NT2/D1 (cell line): Measurements from ENCODE around the gene CAMTA1.

Experiments used
- DNase-seq: peaks from one replicate; pipeline ENCODE4 v3.0.0-alpha.2; 2011; ENCODE audit warnings: low read depth, low spot score
- H3K27me3 ChIP-seq: 2 replicates; pipeline ENCODE4 v1.6.0; 2011; ENCODE audit warnings: mild to moderate bottlenecking; ENCODE audit not compliant: insufficient read length, insufficient read depth
- H3K36me3 ChIP-seq: 2 replicates; pipeline ENCODE4 v1.6.1; 2011; ENCODE audit warnings: mild to moderate bottlenecking, low read length, mixed read lengths; ENCODE audit not compliant: insufficient read depth, insufficient read length
- H3K4me1 ChIP-seq: 2 replicates; pipeline ENCODE4 v1.5.1; 2011; ENCODE audit not compliant: insufficient read depth, insufficient read length
- H3K4me3 ChIP-seq: 2 replicates; pipeline ENCODE4 v1.5.1; 2011; ENCODE audit warnings: low read depth; ENCODE audit not compliant: insufficient read length
- H3K9ac ChIP-seq: 2 replicates; pipeline ENCODE4 v1.6.0; 2011; ENCODE audit warnings: low read depth; ENCODE audit not compliant: insufficient read length
- H3K9me3 ChIP-seq: 2 replicates; pipeline ENCODE4 v1.5.1; 2011; ENCODE audit warnings: mild to moderate bottlenecking, low read length; ENCODE audit not compliant: insufficient read depth
- SUZ12 ChIP-seq: IDR thresholded peaks from 2 replicates; pipeline ENCODE4 v1.6.1; 2011; ENCODE audit not compliant: insufficient read length, insufficient read depth; ENCODE audit errors: extremely low read depth
- YY1 ChIP-seq: IDR thresholded peaks from 2 replicates; pipeline ENCODE4 v1.6.1; 2011; ENCODE audit not compliant: insufficient read length, insufficient read depth
- ZNF274 ChIP-seq: IDR thresholded peaks from 2 replicates; pipeline ENCODE4 v1.6.1; 2011; ENCODE audit warnings: mild to moderate bottlenecking, low read depth, low read length

CAMTA1 gene

DNA sequence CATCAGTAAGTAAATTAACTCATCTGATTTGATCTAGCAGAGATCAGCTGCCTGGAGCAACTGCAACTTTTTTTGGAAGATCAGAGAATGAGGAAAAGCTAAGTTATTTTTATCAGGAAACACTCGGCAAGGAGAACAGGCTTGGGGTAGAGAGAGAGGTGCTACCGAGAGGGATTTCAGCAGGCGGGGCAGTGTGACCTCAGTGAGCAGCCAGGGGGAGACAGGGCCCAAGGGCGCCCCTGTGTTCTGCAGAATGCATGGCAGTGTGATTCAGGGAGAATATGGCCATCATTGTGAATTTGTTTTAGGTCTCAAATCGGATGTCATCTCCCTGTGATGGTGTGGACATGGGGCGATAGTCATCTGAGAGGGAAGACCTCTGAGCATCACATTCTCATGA, 501.8 kb downstream of the CAMTA1 start:
- Histone ChIP-seq H3K9me3 (no peaks in the 10 kb centered on the region), H3K36me3 (no peaks in the 10 kb centered on the region), H3K4me3 (no peak overlapping the region), H3K9ac (no peak overlapping the region), H3K4me1 (no peaks in the 10 kb centered on the region), H3K27me3 (no peaks in the 10 kb centered on the region)
- DNase-seq: no peak
- TF ChIP-seq ZNF274 (no peak), YY1 (no peak), SUZ12 (no peak)

DNA sequence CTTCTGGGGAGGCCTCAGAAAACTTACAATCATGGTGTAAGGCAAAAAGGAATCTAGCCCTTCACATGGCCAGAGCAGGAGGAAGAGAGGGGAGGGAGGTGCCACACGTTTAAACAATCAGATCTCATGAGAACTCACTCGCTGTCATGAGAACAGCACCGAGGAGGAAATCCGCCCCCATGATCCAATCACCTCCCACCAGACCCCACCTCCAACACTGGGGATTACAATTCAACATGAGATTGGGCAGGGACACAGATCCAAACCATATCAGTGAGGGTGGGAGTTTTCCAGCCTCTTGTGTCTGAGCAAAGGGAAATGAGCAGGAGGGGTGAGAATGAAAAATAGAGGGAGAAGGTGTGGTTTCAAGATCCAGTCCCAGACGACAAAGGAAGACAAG, 503.7 kb downstream of the CAMTA1 start:
- H3K4me1 ChIP-seq: peaks cover 1% of the 10 kb centered on the region
- DNase-seq: no peak
- no peak overlapping the region for H3K4me3 ChIP-seq
- H3K36me3 ChIP-seq: no peaks in the 10 kb centered on the region
- H3K9me3 ChIP-seq: no peaks in the 10 kb centered on the region
- H3K9ac ChIP-seq: no peak overlapping the region
- H3K27me3 ChIP-seq: no peaks in the 10 kb centered on the region
- no peak for TF ChIP-seq YY1
- no peak for TF ChIP-seq SUZ12
- TF ChIP-seq ZNF274: no peak

DNA sequence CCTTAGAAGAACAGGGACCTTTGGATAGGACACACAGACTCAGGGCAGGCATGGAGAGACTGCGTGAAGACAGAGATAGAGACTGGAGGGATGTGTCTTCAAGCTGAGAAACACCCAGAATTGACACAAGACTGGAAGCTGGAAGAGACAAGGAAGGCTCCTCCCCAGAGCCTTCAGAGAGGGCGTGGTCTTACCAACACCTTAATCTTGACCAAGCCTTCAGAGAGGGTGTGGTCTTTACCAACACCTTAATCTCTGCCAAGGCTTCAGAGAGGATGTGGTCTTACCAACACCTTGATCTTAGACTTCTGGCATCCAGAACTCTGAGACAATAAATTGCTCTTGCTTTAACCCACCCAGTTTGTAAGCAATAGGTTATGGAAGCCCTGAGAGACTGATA, 504.4 kb downstream of the CAMTA1 start:
- H3K4me3 ChIP-seq: no peak overlapping the region
- H3K27me3 ChIP-seq: no peaks in the 10 kb centered on the region
- H3K9ac ChIP-seq: no peak overlapping the region
- no peaks in the 10 kb centered on the region for H3K36me3 ChIP-seq
- no peaks in the 10 kb centered on the region for H3K9me3 ChIP-seq
- no peak for TF ChIP-seq ZNF274
- no peak for TF ChIP-seq SUZ12
- TF ChIP-seq YY1: no peak
- H3K4me1 ChIP-seq: peaks cover 5% of the 10 kb centered on the region
- no peak for DNase-seq

DNA sequence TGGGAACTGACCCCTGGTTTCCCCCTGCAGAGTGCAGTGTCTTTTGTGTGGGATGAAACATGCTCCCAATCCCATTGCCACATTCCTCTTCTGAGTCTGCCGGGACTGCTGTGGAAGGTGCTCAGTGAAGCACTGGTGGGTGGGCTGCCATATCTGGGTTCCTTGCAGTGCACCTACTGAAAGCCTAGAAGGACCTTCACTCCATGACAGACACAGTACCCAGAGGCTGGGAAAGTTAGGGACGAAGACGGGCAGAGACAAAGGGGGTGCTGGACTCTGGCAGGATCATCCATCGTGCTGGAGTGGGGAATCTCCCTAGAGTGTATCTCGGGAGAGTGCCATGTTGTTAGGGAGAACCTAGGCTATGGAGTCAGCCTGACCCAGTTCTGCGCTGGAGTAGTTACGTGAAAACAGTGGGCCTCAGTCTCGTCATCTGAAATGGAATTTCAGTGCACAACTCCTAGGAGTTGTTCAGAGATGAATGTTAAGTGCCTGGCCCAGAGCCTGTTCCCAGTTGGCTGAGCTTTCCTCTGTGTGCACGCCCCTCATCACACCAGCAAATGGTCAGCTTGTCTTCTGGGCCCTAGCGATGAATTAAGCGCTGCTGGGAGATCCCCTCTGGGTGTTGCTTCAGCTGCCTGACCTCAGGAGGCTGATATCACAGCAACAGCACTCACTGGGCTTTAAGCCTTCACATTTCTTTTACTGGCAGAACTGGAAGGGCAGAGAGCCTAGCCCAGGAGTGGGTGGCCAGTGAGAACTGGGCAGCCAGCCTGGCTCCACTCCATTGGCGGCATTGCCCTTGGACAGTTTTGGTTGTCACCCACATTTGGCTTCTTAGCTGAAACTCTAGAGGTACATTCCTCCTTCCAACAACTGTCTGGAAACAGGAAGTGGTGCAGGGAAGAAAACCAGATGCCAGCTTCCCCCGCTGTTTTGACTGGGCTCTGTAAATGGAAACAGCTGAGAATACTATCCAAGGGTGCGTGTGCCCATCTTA, 506.0 kb downstream of the CAMTA1 start:
- Histone ChIP-seq H3K9me3 (no peaks in the 10 kb centered on the region; the same call in 1 of the 2 replicates), H3K4me1 (peaks cover 5% of the 10 kb centered on the region), H3K4me3 (no peak overlapping the region), H3K36me3 (no peaks in the 10 kb centered on the region), H3K9ac (no peak overlapping the region), H3K27me3 (no peaks in the 10 kb centered on the region)
- TF ChIP-seq YY1: no peak
- no peak for TF ChIP-seq ZNF274
- DNase-seq: no peak

DNA sequence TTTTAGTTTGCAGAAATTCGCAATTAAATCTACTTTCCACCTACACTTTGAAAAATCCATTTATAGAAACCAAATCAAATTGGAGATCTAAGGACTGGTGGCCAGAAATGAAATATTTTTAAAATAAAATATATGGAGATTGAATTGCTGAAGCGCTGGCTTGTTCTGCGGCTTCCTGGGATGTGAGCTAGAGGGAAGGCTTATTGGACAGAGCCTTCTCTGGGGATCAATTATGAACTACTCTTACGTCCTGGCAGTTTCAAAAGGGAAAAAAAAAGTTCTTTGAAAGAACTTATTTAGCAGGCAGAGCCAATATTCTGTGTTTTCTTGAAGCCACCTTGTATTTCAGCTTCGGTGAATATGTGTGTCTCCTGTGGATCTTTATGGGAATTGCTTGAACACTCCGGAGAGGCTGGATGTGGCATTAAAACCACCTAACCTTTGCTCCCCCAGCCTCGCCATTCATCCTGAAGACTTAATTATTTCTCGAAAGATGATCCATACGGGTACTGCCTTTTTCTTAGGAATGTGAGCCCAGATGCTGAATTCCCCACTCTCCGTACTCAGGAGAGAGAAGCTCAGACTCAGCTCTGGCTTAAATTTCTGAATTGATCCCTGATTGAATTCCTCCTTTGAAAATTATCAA, 506.9 kb downstream of the CAMTA1 start:
- no peak for DNase-seq
- no peak overlapping the region for H3K9ac ChIP-seq
- TF ChIP-seq ZNF274: no peak
- TF ChIP-seq SUZ12: no peak
- no peak for TF ChIP-seq YY1
- no peaks in the 10 kb centered on the region for H3K36me3 ChIP-seq
- H3K4me3 ChIP-seq: no peak overlapping the region
- H3K27me3 ChIP-seq: no peaks in the 10 kb centered on the region
- peaks cover 8% of the 10 kb centered on the region; the same call in 1 of the 2 replicates for H3K9me3 ChIP-seq
- H3K4me1 ChIP-seq: peaks cover 5% of the 10 kb centered on the region

DNA sequence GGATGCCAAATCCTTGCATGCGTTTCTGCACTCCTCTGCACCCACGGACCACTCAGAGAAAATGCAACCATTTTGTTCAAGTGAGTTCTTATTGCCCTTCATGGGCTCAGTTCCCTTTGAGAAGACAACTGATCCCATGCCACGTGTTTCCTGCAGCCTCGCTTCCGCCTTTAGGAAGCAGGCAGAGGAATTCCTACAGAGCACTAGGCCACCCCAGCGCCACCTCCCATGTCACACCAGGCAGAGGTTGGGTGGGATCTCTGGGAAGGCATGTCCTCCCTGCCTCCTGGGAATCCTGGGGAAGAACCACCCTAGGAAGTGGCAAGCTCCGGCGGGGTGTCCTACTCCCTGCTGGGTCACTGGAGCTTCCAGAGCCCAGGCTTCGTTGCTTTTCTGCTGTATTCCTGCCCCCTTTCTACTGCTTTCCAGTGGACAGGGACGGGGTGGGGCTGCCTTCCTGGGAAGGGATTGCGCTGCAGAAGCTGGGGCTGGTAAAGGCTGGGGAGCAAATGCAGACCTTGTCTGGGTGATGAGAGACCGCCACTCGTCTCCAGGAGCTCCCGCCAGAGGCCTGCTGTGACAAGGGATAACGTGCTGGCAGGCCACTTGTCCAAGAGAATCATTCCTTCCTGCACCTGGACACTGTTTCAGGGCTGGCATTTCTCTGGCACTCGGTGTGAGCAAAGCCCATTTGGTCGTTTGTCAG, 507.6 kb downstream of the CAMTA1 start:
- DNase-seq: no peak
- H3K4me3 ChIP-seq: no peak overlapping the region
- H3K4me1 ChIP-seq: peaks cover 5% of the 10 kb centered on the region
- H3K36me3 ChIP-seq: no peaks in the 10 kb centered on the region
- TF ChIP-seq ZNF274: no peak
- TF ChIP-seq SUZ12: no peak
- no peaks in the 10 kb centered on the region for H3K27me3 ChIP-seq
- H3K9ac ChIP-seq: no peak overlapping the region
- peaks cover 12% of the 10 kb centered on the region; the same call in 1 of the 2 replicates for H3K9me3 ChIP-seq
